Astrocyte (in vitro differentiated cells and primary cell): ENCODE measurements around the gene PTCD2.

Source experiments
- CTCF ChIP-seq: IDR thresholded peaks from 2 replicates; pipeline ENCODE4 v1.5.1; 2011; ENCODE audit warnings: low read depth, mild to moderate bottlenecking, inconsistent platforms, low read length, moderate library complexity; ENCODE audit not compliant: insufficient read depth
- EZH2 ChIP-seq: IDR thresholded peaks from 2 replicates; pipeline ENCODE4 v1.6.1; 2012; ENCODE audit warnings: mild to moderate bottlenecking, low read length, inconsistent platforms; ENCODE audit not compliant: insufficient read depth

GRCh38 chr5:72324189-72324825, 4.1 kb downstream of the PTCD2 start:
- no peak for TF ChIP-seq CTCF
- TF ChIP-seq EZH2: no peak
